ENCODE measurements around the gene GALNT9. TPM values are rescaled to one million over a fixed set of nuclear protein-coding genes. Genes with fewer than 3 reads are reported as not detected.

Gene GALNT9
- total RNA-seq, 1 donor from 2014 or later: not detected

- H3K4me3 ChIP-seq (ENCODE audit: low read depth, low read length): no peak overlapping the region
- no peak for TF ChIP-seq CTCF (IDR thresholded peaks at IDR 0.05; ENCODE audit: insufficient read depth, low read length, severe bottlenecking)
- FAIRE-seq: no peak
- H3K27me3 ChIP-seq (ENCODE audit: control insufficient read depth, insufficient read depth, low read length): no peaks in the 10 kb centered on the region
- H3K36me3 ChIP-seq (ENCODE audit: control insufficient read depth, insufficient read depth, low read length): no peaks in the 10 kb centered on the region
- DNase-seq (ENCODE audit: low read depth): no peak
These were observed 94.1 kb downstream of the GALNT9 start for GRCh38 chr12:132235116-132235820.

- H3K36me3 ChIP-seq (ENCODE audit: control insufficient read depth, insufficient read depth, low read length): no peaks in the 10 kb centered on the region
- no peak overlapping the region for H3K4me3 ChIP-seq (ENCODE audit: low read depth, low read length)
- FAIRE-seq (no peak), DNase-seq (ENCODE audit: low read depth) (no peak)
- no peaks in the 10 kb centered on the region for H3K27me3 ChIP-seq (ENCODE audit: control insufficient read depth, insufficient read depth, low read length)
- no peak for TF ChIP-seq CTCF (IDR thresholded peaks at IDR 0.05; ENCODE audit: insufficient read depth, low read length, severe bottlenecking)
These were observed 99.0 kb downstream of the GALNT9 start for GRCh38 chr12:132230381-132230780.

GRCh38 chr12:132229926-132230325 is 99.5 kb downstream of the GALNT9 start:
- Histone ChIP-seq H3K27me3 (ENCODE audit: control insufficient read depth, insufficient read depth, low read length) (no peaks in the 10 kb centered on the region), H3K4me3 (ENCODE audit: low read depth, low read length) (no peak overlapping the region), H3K36me3 (ENCODE audit: control insufficient read depth, insufficient read depth, low read length) (no peaks in the 10 kb centered on the region)
- TF ChIP-seq CTCF (IDR thresholded peaks at IDR 0.05; ENCODE audit: insufficient read depth, low read length, severe bottlenecking): no peak
- DNase-seq (ENCODE audit: low read depth) (no peak), FAIRE-seq (no peak)

GRCh38 chr12:132229193-132229760 is 100.1 kb downstream of the GALNT9 start:
- TF ChIP-seq CTCF (IDR thresholded peaks at IDR 0.05; ENCODE audit: insufficient read depth, low read length, severe bottlenecking): no peak
- no peak overlapping the region for H3K4me3 ChIP-seq (ENCODE audit: low read depth, low read length)
- DNase-seq (ENCODE audit: low read depth) (no peak), FAIRE-seq (no peak)
- no peaks in the 10 kb centered on the region for H3K27me3 ChIP-seq (ENCODE audit: control insufficient read depth, insufficient read depth, low read length)
- no peaks in the 10 kb centered on the region for H3K36me3 ChIP-seq (ENCODE audit: control insufficient read depth, insufficient read depth, low read length)

GRCh38 chr12:132228476-132229192 is 100.8 kb downstream of the GALNT9 start:
- FAIRE-seq: no peak
- Histone ChIP-seq H3K36me3 (ENCODE audit: control insufficient read depth, insufficient read depth, low read length) (no peaks in the 10 kb centered on the region), H3K27me3 (ENCODE audit: control insufficient read depth, insufficient read depth, low read length) (no peaks in the 10 kb centered on the region), H3K4me3 (ENCODE audit: low read depth, low read length) (no peak overlapping the region)
- no peak for TF ChIP-seq CTCF (IDR thresholded peaks at IDR 0.05; ENCODE audit: insufficient read depth, low read length, severe bottlenecking)
- no peak for DNase-seq (ENCODE audit: low read depth)
